ENCODE measurements around the gene RELN.
"Not testable (repeated sequence)": the region's sequence is repeated elsewhere in the genome, so short reads cannot be mapped to it uniquely, and the experiment has no call there.

Gene RELN

DNA sequence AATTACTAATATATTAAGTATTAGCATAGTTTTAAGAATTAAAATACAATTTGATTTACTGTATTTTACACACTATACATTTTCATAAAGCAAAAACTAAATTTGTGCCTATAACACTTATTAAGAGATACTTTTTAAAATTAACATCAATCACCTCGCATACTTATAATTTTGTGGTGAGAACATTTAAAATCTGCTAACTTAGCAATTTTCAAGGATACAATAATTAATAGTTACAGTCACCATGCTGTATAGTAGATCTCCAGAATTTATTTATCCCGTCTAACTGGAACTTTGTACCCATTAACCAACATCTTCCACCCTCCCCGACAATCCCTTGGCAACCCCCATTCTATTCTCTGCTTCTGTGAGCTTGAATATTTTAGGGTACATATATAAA is 47.5 kb downstream of the RELN start:
- DNase-seq (ENCODE audit: low read depth in 2 of 2) = no peak

DNA sequence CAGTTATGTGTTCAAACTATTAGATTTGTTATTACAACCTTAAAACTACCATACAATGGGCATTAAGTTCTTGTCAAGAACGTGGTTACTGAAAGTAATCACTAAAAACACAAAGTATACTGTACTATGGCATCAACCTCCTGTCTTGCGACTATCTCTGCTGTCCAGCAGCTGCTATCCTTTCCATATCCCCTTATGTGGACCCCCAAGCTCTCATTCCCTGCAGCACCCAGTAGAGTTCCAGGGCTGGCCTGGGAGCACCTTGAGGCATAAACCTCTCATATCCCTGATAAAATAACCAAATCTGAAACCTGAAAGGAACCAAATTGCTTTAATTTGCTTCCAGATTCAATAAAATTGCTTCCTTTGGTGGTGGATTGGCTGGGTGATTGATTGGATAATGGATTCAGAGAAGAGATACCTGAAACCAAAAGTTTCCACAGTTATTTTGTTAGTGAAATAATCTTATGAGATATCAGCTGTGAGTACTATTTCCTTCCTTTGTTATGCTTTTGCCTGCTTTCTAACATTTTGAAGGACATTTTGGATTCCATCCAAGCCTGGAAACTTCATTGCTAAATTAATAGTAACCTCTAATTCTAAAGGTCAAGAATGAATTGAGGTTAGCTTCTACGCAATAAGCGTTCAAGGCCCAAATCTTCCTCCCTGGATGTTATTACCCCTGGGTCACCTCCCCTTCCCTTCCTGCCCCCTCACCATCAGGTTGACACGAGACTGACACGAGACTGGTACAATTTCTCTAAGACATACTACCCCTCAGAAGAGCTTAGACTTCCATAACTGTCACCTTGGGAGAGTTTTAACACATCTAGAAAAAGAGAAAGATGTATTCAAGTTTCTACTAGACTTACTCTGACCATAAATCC is 48.8 kb downstream of the RELN start:
- DNase-seq (ENCODE audit: low read depth in 2 of 2) = no peak

DNA sequence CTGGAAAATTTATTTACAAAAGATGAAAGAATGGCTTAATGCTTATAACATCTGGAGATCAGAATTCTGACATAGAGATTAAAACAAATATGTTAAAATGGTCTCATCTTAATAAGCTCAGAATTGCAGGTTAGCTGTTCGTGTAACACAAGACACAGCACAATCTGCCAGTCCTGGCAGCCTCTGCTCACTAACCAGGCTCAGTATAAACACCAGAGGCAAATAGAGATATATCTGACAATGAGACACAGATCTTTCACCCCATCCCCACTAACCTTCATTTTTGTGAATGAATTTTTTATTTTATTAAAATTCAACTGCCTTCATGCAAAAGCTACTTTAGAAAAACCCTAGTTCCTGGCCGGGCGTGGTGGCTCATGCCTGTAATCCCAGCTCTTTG is 51.8 kb downstream of the RELN start:
- no peak for DNase-seq (ENCODE audit: low read depth in 2 of 2)

DNA sequence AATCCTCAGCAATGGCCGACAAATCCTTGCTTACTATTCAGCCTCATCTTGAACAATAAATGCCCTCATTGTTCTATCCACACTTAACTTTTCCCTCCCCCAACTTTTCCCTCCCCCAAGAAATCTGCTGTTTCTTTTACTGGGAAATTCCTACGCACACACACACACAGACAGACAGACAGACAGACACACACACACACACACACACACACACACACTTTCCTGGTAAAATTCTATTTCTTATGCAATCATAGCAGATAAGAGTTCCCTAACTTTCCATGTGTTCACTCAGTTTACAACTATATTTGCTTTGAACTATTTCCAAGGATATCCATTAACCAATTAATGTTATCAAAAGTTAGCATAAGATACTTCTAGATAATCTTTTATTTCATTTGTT is 52.9 kb downstream of the RELN start:
- no peak for DNase-seq (ENCODE audit: low read depth in 2 of 2)

DNA sequence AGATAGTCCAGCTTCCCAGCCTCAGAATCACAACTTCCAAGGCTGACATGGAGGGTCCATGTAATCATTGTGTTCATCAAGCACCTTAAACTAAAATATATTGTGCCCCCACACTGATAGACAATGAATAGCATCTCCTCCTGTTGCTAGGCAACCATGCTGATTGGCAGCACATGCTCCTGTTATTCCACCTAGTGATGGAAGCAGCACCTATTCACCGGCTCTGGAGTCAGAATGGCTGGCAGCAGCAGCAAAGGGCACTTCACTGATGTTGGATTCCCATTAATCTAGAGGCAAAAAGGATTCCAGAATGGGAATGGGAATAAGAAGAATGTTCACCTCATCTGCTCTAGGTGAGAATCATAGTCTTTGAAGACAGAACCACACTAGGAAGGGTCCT is 55.0 kb downstream of the RELN start:
- no peak for DNase-seq (ENCODE audit: low read depth in 2 of 2)

DNA sequence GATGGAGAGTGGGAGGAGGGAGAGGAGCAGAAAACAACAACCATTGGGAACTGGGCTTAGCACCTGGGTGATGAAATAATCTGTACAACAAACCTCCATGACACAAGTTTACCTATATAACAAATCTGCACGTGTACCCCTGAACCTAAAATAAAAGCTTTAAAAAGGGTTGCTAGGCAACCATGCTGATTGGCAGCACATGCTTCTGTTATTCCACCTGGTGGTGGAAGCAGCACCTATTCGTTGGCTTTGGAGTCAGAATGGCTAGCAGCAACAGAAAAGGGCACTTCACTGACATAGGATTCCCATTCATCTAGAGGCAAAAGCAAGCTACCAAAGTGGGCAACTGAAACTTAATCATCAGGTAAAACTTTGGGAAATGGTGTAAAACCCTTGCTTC is 57.1 kb downstream of the RELN start:
- no peak for DNase-seq (ENCODE audit: low read depth in 2 of 2)

DNA sequence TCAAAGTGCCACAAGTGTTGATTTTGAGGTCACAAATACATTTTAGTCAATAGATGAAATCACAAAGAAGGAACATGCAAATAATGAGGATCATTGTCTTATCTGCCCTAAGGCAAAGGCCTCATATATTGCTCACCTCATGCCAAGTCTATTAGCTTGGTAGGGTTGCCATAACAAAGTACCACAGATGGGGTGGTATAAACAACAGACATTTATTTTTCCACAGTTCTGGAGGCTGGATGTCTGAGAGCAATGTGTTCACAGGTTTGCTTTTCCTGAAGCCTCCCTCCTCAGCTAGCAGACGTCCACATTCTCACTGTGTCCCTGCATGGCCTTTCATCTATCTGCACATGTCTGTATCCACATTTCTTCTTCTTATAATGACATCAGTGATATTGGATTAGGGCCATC is 59.6 kb downstream of the RELN start:
- DNase-seq (ENCODE audit: low read depth in 2 of 2) = no peak

DNA sequence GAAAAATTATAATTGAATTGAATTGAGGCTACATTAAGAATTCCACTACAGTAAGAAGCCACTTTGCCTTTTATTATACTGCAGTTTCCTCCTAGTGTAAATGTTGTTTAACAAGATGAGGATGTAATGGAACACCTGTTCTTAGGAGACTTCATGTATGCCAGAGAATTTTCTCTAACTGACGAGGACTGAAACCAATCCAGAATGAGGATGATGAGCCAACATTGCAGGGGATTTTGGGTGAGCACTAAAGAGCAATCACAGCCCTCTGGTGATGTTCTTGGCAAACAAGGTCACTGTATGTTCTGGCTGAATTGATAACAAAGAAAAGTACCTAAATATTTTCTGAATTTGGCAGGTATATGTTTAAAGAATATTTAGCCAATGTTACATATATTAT is 60.9 kb downstream of the RELN start:
- no peak for DNase-seq (ENCODE audit: low read depth in 2 of 2)

DNA sequence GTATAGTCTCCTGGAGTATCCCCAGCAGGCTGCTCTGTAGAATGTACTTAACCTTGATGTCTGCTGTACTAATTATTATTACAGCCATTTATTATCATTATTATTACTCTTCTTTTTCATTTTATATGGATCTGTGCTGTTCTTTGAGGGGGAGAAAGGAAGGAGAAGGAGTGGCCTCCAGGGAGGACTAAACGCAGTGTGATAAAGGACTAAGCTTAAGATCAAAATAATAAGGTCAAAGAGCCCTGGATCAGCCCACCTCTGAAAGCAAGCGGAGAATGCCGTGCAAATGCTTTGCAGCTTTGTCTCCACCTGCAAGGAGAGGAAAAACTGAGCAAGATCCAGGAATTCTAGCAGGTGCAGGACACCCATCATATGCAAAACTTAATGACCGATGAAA is 65.3 kb downstream of the RELN start:
- DNase-seq (ENCODE audit: low read depth in 2 of 2) = no peak

DNA sequence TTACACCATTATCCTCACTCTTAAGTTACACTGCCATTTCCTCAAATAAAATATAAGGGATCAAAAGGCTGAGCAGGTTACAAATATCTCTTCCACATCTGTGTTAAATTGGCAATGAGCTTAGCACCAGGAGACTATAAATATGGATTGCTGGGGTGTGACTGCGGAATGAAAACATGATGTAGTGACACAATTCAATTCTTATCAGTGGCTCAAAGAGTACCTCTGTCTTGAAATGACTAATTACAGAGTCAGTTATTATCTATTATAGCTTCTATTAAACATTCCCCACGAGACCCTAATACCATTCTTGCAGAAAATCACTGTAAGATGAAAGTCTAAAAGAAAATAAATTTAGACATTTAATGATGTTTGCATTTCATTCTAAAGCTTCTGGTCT is 67.1 kb downstream of the RELN start:
- no peak for DNase-seq (ENCODE audit: low read depth in 2 of 2)

DNA sequence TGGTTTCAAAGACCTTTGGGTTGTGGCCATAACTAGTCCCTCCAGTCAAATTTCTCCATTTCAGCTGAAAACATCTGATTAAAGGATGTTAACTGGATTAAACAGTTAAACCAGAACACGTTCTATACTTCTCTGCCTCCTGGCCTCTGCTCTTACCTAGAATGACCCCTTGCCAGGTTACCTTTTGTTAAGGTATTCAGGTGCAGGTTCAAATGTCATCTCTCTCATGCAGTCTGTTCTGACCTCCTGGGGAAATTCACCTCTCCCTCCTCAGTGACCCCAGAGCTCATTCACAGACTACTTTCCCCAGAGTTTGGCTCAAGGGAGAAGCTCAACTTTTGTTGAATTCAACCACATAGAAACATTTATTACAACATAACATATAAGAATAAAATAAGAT is 67.8 kb downstream of the RELN start:
- no peak for DNase-seq (ENCODE audit: low read depth in 2 of 2)

DNA sequence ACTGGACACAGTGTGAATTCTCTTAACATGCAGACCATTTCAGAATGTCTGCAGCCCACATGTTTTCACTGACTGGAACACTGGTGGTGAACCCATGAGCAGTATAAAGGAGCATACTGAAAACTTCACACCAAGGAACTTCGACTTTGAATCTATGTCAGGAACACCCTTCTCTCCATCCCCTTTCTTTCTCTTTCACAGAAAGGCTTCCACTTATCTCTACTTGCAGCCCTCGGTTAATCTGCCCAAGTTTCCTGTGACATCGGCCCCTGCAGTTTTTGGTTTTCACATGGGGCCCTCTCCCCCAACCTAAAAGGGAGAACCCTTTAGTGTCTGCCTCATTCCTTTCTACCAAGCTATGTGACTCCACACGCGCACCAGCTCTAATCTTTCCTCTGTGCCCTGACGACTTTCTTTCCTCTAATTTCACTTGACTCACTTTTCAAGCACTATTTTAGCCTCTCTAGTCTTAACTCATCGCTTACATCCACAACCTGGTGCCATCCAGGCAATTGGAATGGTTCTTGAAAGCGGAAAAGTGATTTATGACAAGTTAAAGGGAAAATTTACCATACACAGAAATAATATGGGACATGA is 70.1 kb downstream of the RELN start:
- no peak for DNase-seq (ENCODE audit: low read depth in 2 of 2)

DNA sequence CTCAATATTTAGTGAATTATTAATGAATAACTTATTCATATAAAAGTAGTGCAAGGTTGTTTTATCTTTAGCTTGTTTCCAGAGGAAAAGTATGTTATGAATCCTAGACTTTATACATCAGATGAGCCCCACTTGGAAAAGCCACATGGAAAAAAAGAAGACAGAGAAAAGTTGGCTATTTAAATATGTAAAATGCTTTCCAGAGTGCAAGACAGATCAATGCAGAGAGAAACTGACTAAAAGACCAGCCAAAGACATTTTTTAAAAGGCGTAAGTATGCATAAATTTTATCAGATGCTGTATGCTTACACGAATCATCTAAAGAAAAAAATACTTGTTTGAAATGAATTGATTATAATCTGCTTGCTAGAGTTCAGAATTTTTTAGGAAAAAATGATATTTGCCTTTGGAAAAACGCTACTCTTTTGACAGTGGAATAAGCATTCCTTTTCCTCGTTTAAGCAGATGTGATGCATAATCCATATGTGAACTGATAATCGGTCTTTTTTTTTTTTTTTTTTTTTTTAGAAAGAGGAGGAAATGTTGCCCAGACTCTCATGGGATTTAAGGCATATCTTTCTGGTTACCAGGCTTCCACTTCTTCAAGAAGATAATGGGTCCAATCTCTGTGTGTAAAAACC is 70.7 kb downstream of the RELN start:
- DNase-seq (ENCODE audit: low read depth in 2 of 2) = no peak

DNA sequence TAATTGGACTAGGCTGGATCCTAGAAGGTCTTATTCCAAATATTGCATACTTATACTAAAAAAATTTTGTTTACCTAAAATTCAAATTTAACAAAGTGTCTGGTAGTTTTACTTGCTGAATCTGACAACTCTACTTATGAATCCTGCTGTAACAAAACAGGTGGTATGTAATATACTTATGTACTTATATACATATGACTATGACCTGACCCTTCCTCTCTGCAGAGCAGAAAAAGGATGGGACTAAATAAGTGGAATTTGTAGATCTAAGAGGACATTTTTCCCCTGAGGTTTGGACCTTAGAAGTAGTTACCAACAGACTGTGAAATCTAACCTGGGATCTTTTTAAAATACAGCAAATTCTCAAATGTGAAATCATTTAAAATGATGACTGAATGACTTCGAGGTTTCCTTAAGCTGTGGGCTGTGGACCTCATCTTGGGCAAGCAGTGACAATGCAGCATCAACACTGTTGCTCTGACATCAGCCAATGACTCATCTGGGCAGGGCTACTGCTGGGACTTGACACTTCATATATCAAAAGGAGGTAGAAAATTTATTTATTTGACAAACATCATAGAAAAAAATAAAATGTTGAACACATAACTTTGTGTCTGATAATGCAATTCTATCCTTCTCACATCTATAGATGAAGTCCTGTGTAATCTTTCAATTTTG is 73.6 kb downstream of the RELN start:
- DNase-seq (ENCODE audit: low read depth in 2 of 2) = no peak

DNA sequence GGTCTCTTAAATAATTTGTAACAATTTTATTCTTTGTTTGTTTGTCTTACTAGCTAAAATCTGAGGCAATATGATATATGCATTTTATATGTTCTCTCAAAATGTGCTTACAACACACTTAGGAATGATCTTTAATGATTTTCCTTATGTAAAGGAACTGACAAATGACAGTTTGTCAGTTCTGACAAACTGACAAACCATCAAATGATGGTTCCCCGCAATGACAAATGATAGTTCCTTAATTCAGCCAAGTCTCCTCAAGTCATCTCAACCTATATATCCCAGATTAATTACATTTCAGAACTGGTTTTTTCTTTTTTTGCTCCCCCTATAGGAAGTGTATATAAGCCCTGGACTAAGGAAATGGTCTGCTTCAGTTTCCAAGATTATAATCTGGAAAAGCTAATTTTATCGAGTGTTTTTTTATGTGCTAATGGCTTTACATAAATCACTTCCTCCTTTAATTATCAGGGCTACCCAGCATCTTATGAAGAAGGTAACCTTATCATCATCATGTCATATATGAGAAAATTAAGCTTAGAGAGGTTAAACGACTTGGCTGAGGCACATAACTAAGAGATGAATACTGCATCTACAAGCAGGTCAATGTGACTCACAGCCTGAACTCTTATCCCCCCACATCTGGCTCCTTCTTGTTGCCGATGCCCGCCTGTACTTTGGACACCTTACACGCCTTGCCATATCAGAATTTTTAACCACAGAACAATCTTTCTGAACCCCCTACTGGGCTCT is 75.1 kb downstream of the RELN start:
- DNase-seq (ENCODE audit: low read depth in 2 of 2) = no peak

DNA sequence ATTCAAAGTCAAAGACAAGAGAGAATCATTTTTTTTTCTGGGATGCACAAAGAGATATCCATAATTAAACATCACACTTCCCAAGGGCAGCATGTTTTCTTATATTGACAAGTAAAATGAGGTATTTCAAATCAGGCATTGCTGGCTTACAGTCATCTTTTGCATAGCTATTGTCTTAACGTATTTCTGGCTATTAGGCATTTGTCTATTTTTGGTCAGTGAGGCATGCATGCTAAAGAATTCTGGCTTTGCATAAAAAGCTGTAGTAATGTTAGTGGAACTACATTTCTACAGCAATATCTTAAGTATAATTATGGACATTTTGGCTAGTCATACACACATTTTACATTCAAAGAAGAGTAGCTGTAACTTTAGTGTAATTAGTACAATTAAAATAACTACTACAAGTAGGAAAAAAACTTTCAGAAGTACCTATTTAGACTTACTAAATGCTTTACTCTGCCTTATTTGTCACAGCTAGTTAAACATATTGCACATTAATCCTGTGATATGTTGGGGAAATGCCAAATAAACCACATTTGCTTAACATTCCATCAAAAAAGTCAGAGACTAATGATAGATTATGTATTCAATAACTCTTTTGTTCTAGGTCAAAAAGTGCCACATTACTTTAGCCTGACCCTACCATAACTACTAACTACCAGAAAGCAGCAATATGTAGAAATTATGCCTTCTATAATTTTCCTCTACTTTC is 76.4 kb downstream of the RELN start:
- no peak for DNase-seq (ENCODE audit: low read depth in 2 of 2)

DNA sequence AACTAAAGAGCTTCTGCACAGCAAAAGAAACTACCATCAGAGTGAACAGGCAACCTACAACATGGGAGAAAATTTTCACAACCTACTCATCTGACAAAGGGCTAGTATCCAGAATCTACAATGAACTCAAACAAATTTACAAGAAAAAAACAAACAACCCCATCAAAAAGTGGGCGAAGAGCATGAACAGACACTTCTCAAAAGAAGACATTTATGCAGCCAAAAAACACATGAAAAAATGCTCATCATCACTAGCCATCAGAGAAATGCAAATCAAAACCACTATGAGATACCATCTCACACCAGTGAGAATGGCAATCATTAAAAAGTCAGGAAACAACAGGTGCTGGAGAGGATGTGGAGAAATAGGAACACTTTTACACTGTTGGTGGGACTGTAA is 78.4 kb downstream of the RELN start:
- DNase-seq (ENCODE audit: low read depth in 2 of 2) = not testable (repeated sequence)

DNA sequence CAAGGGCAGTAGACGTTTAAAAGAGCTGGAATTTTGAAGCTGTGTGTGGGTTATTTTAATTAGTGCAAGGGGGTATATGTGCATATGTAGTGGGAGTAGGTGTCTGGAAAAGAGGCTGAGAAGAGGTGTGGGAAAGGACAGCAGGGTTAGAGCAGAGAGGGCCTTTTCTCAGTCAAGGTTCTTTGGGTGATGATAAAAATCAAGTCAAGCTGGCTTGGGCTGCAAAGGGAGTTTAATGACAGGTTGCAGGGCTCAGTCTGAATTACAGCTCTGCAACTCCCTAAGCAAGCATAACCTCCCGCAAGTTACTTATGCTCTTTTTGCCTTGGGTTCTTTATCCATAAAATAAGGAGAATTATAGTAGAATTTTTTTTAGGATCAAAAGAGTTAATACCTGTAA is 83.5 kb downstream of the RELN start:
- DNase-seq (ENCODE audit: low read depth in 2 of 2) = no peak

DNA sequence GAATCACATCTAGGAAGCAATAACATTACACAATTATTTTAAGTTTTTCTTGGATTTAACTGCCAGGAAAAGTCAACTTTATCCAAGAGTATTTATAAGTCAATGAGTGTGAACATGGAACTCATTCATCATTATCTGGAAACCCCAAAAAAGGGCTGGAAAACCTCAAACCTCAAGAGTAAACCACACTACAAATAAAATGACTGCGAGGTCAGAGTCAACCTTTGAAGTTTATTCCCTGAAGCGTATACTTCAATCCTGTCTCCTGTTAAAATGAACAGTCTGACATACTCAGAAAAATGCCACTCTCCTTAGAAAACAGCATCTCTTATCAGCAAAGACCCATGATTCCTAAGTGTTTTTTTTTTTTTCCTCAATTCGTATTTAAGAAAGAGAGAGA is 86.5 kb downstream of the RELN start:
- no peak for DNase-seq (ENCODE audit: low read depth in 2 of 2)

DNA sequence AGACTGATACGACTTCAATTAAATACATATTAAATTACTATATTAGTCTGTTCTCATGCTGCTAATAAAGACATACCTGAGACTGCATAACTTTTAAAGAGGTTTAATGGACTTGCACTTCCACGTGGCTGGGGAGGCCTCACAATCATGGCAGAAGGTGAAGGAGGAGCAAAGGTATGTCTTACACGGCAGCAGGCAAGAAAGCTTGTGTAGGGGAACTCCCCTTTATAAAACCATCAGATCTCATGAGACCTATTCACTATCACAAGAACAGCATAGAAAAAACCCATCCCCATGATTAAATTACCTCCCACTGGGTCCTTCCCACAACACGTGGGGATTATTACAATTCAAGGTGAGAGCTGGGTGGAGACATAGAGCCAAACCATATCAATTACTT is 92.6 kb downstream of the RELN start:
- not testable (repeated sequence) for DNase-seq (ENCODE audit: low read depth in 2 of 2)
